OCI-LY7 (cell line): ENCODE results near the gene TARP.

ENCODE experiments used
- BruUV-seq: library from RNA; stranded (reverse); fragments of 400-500 nt; replicated peaks from 2 replicates; lab custom pipeline; 2021; lab: Mats Ljungman, UMichigan
- CTCF ChIA-PET: fragments of 300-600 bp; sonication (Branson Sonifier 250); formaldehyde crosslinking; loops from one replicate; lab custom pipeline; 2022; ENCODE audit warnings: antibody characterized with exemption; ENCODE audit not compliant: unreplicated experiment; lab: Charles Lee
- POLR2A ChIA-PET: fragments of 300-600 bp; sonication (Branson Sonifier 250); formaldehyde crosslinking; loops from one replicate; lab custom pipeline; 2022; ENCODE audit warnings: antibody characterized with exemption; lab: Charles Lee
- DNase-seq: peaks from one replicate; pipeline ENCODE4 v3.0.0-alpha.2; 2015; ENCODE audit warnings: low spot score
- H2AFZ ChIP-seq: fragments of 200-600 bp; sonication (generic), shearing (Covaris generic); 2 replicates; pipeline ENCODE4 v1.6.1; 2014; ENCODE audit warnings: mild to moderate bottlenecking, antibody characterized with exemption, low read length, moderate library complexity
- H3K27ac ChIP-seq: fragments of 200-600 bp; sonication (generic); 2 replicates; pipeline ENCODE4 v1.5.1; 2014; ENCODE audit warnings: mixed run types, low read depth, mild to moderate bottlenecking, moderate library complexity, low read length, inconsistent platforms; ENCODE audit not compliant: poor library complexity, severe bottlenecking
- H3K36me3 ChIP-seq: fragments of 200-600 bp; sonication (generic); 2 replicates; pipeline ENCODE4 v1.6.1; 2014; ENCODE audit warnings: mild to moderate bottlenecking, antibody characterized with exemption, low read length, moderate library complexity, mixed read lengths; ENCODE audit not compliant: insufficient read depth
- H3K4me1 ChIP-seq: fragments of 200-600 bp; sonication (generic); 2 replicates; pipeline ENCODE4 v1.5.1; 2014; ENCODE audit warnings: mild to moderate bottlenecking, low read length; ENCODE audit not compliant: insufficient read depth, poor library complexity, severe bottlenecking
- H3K4me2 ChIP-seq: fragments of 200-600 bp; sonication (generic); 2 replicates; pipeline ENCODE4 v1.6.1; 2014; ENCODE audit warnings: mild to moderate bottlenecking, low read length
- H3K4me3 ChIP-seq: fragments of 200-600 bp; sonication (generic); 2 replicates; pipeline ENCODE4 v1.5.1; 2014; ENCODE audit warnings: mild to moderate bottlenecking, low read depth, low read length; ENCODE audit not compliant: poor library complexity, severe bottlenecking
- H3K79me2 ChIP-seq: fragments of 200-600 bp; sonication (generic); 2 replicates; pipeline ENCODE4 v1.6.1; 2016; ENCODE audit warnings: low read depth, mild to moderate bottlenecking, low read length, moderate library complexity, mixed read lengths; ENCODE audit not compliant: insufficient read depth
- H3K9me2 ChIP-seq: fragments of 200-600 bp; sonication (generic); 2 replicates; pipeline ENCODE4 v1.6.1; 2016; ENCODE audit warnings: mild to moderate bottlenecking, low read length, mixed read lengths; ENCODE audit not compliant: insufficient read depth
- H3K9me3 ChIP-seq: fragments of 200-600 bp; sonication (generic); 2 replicates; pipeline ENCODE4 v1.6.1; 2014; ENCODE audit warnings: mild to moderate bottlenecking, mixed run types, low read length, mixed read lengths
- H4K20me1 ChIP-seq: fragments of 200-600 bp; sonication (generic); 2 replicates; pipeline ENCODE4 v1.6.1; 2014; ENCODE audit warnings: mild to moderate bottlenecking, antibody characterized with exemption, low read length, moderate library complexity, mixed read lengths; ENCODE audit not compliant: insufficient read depth
- EZH2phosphoT487 ChIP-seq: fragments of 200-600 bp; sonication (generic); IDR thresholded peaks from 2 replicates; pipeline ENCODE4 v1.6.1; 2018; ENCODE audit warnings: low read depth, borderline replicate concordance, mild to moderate bottlenecking, mixed run types, antibody characterized with exemption, low read length, moderate library complexity, mixed read lengths
- intact Hi-C: fragments of 100-400 bp; cut with micrococcal nuclease; formaldehyde crosslinking; loops from one replicate; pipeline ENCODE4 v1.10.0; 2022; ENCODE audit not compliant: unreplicated experiment
- TF ChIP-seq, protein P1 (sequence below): fragments of 200-600 bp; sonication (generic); conservative IDR thresholded peaks from 2 replicates; pipeline ENCODE4 v1.5.1; 2014; ENCODE audit warnings: mild to moderate bottlenecking, antibody characterized with exemption, low read length, moderate library complexity, mixed read lengths

Gene TARP

DNA sequence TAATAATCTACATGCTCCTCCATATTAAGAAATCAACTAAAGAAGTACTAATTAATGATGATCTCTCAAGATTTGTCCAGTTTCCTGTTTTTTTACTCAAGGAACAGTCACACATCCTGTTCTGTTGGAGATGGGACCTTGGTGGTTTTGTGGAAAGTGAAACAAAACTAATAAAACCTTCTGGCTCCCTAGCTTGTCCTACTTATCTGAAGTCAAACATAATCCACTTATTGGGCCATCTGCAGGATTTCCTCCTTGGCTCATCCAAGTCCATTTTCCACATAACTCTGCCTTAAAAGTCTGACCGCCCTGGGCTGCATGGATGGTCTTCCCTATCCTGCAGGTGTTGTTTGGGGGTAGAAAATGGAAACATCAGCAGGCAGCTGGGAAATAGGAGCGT, 39.4 kb upstream of the TARP start:
- Histone ChIP-seq H3K27ac (no peak overlapping the region), H3K9me2 (no peaks in the 10 kb centered on the region), H3K4me1 (peaks cover 5% of the 10 kb centered on the region), H2AFZ (no peak overlapping the region), H3K4me2 (no peak overlapping the region), H3K36me3 (no peaks in the 10 kb centered on the region), H3K4me3 (no peak overlapping the region), H3K9me3 (no peaks in the 10 kb centered on the region), H4K20me1 (no peaks in the 10 kb centered on the region; the same call in 1 of the 2 replicates), H3K79me2 (no peaks in the 10 kb centered on the region)
- intact Hi-C loops, result no loop called here
- BruUV-seq, result no TSS peak
- no peak for TF ChIP-seq EZH2phosphoT487
- TF ChIP-seq, protein P1, sequence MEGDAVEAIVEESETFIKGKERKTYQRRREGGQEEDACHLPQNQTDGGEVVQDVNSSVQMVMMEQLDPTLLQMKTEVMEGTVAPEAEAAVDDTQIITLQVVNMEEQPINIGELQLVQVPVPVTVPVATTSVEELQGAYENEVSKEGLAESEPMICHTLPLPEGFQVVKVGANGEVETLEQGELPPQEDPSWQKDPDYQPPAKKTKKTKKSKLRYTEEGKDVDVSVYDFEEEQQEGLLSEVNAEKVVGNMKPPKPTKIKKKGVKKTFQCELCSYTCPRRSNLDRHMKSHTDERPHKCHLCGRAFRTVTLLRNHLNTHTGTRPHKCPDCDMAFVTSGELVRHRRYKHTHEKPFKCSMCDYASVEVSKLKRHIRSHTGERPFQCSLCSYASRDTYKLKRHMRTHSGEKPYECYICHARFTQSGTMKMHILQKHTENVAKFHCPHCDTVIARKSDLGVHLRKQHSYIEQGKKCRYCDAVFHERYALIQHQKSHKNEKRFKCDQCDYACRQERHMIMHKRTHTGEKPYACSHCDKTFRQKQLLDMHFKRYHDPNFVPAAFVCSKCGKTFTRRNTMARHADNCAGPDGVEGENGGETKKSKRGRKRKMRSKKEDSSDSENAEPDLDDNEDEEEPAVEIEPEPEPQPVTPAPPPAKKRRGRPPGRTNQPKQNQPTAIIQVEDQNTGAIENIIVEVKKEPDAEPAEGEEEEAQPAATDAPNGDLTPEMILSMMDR, result no peak
- DNase-seq, result no peak
- ChIA-PET POLR2A (no interaction called here), CTCF (no interaction called here)

DNA sequence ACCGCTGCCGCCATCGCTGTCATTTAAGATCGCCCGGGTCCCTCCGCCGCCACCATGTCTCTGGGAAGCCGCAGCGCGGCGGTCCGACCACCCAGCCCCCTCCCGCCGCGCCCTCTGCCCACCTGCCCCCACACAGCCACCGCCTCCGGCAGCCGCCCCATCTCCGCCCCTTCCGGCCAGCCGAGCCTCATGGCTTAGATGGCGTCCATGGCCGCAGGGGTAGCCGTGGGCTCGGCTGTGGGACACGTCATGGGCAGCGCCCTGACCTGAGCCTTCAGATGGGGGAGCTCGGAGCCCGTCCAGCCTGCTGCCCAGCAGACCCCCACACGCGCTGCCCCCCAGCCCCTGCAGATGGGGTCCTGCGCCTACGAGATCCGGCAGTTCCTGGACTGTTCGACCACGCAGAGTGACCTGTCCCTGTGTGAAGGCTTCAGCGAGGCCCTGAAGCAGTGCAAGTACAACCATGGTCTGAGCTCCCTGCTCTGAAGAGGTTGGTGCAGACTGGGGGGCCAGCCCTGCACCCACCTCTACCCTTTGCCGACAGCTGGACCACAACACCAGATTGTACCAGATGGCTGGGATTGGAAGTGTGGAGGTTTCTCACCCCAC, 38.0 kb upstream of the TARP start:
- no peak for DNase-seq
- H3K9me3 ChIP-seq, result 0 out of 2 replicates have a peak, but pooled peaks cover 3% of the 10 kb centered on the region
- H3K27ac ChIP-seq, result no peak overlapping the region
- intact Hi-C loops, result no loop called here
- BruUV-seq, result no TSS peak
- H3K36me3 ChIP-seq, result no peaks in the 10 kb centered on the region
- H3K4me2 ChIP-seq, result no peak overlapping the region
- H2AFZ ChIP-seq, result no peak overlapping the region
- TF ChIP-seq EZH2phosphoT487, result no peak
- TF ChIP-seq, protein P1, result no peak
- POLR2A ChIA-PET, result interaction anchor here (0.7 kb wide), 1 partner anchor 1125 kb away, joined by 3 read pairs; no protein-coding TSS in a partner anchor
- H3K4me1 ChIP-seq, result peaks cover 5% of the 10 kb centered on the region
- CTCF ChIA-PET, result no interaction called here
- H3K9me2 ChIP-seq, result no peaks in the 10 kb centered on the region
- H3K79me2 ChIP-seq, result no peaks in the 10 kb centered on the region
- H3K4me3 ChIP-seq, result no peak overlapping the region
- H4K20me1 ChIP-seq, result no peaks in the 10 kb centered on the region; the same call in 1 of the 2 replicates

DNA sequence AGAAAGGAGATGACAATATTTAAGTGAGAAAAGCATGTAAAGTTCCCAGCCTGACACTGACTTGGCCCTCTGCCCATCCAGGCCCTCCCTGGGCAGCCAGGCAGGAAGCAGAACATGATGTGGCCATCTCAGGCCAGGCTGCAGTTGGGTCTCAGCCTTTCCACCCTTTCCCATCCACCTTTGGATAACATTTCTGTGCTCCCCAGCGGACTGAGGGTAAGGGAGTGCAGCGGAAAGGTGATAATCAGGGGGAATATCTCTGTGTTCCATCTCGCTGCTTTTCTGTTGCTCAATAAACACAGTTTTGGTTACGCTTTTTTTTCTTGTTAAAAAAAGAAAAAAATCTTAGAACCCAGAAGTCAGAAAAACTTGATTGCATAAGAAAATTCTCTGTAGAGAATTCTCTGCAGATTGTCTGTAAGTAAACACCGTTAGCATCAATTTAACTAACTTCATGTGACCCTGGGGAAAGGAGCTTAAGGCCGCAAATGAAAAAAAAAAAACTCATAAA, 37.2 kb upstream of the TARP start:
- H3K79me2 ChIP-seq, result no peaks in the 10 kb centered on the region
- H3K9me3 ChIP-seq, result 0 out of 2 replicates have a peak, but pooled peaks cover 3% of the 10 kb centered on the region
- no peaks in the 10 kb centered on the region; the same call in 1 of the 2 replicates for H4K20me1 ChIP-seq
- H3K27ac ChIP-seq, result no peak overlapping the region
- ChIA-PET CTCF (no interaction called here), POLR2A (interaction anchor here (0.7 kb wide), 2 partner anchors 12 to 1124 kb away, joined by 3 read pairs; no protein-coding TSS in a partner anchor)
- intact Hi-C loops, result no loop called here
- no peaks in the 10 kb centered on the region for H3K36me3 ChIP-seq
- BruUV-seq, result no TSS peak
- TF ChIP-seq, protein P1, result no peak
- no peak for TF ChIP-seq EZH2phosphoT487
- H3K4me2 ChIP-seq, result no peak overlapping the region
- H3K4me1 ChIP-seq, result peaks cover 5% of the 10 kb centered on the region
- no peak overlapping the region for H3K4me3 ChIP-seq
- H3K9me2 ChIP-seq, result no peaks in the 10 kb centered on the region
- no peak overlapping the region for H2AFZ ChIP-seq
- no peak for DNase-seq
